Stimulated activated CD8-positive, alpha-beta memory T cell treated with anti-CD3 and anti-CD28 coated beads, Interleukin-7, amount 100 ng/mL, for 4 hours (primary cell): Measurements from ENCODE around the gene AMIGO1.

Experiments used
- DNase-seq, 2 donors: peaks; one replicate each; pipeline ENCODE4 v3.0.0-alpha.2; 2020; ENCODE audit warnings: low read depth in 2 of 2

Gene AMIGO1

GRCh38 chr1:109454497-109455133 is 54.9 kb downstream of the AMIGO1 start:
- no peak for DNase-seq
